Measurements from ENCODE around the gene FAM193B. TPM values are rescaled to one million over a fixed set of nuclear protein-coding genes. Genes with fewer than 3 reads are reported as not detected.

FAM193B gene
- total RNA-seq, 1 experiment from 2014 or later, result 72.9 TPM

DNA sequence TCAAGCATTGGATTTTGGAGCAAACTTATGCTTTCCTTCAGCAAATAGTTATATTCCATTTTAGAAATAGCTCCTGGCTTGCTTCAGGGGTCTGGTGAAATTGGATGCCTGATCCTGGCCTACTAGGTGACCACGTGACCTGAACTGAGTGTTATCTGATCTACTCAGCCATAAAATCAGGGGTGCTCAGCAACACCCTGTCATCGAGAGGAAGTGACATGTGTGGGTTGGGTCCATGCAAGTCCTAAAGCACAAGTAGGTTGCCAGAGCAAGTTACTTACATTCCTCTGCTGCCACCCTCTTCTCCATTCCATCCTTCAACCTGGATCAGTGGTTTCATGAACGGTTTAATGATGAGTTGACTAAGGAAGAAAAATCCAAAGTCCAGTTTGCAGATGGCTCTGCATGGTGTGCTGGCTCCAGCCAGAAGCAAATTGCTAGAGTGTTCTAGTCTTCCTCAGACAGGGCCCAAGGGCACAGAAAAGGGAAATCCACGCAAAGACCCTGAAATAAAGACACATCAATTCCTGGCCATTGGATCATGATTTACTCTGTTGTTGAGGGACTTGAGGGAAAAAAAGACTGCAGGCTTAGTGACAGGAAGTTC is 2.8 kb upstream of the FAM193B start:
- intact Hi-C loops (cut with micrococcal nuclease; ENCODE audit: unreplicated experiment), result loop anchor here (1.0 kb wide), 1 partner anchor 31 kb away; no protein-coding TSS in a partner anchor
- Histone ChIP-seq H3K4me3 (ENCODE audit: low read depth, low read length) (no peak overlapping the region), H3K27me3 (replicated peaks; ENCODE audit: control insufficient read depth, insufficient read depth, low read length) (no peaks in the 10 kb centered on the region), H3K36me3 (ENCODE audit: control insufficient read depth, insufficient read depth, low read length) (no peaks in the 10 kb centered on the region; the same call in 1 of the 2 replicates), H3K9me3 (no peaks in the 10 kb centered on the region; the same call in 1 of the 2 replicates), H3K4me1 (peaks cover 23% of the 10 kb centered on the region)
- BruUV-seq (replicated peaks), result no TSS peak
- peaks cover 9% of the 10 kb centered on the region for H3K4me1 Mint-ChIP-seq (ENCODE audit: low read depth, unreplicated experiment)
- peak overlapping the region; percentile 61 for H3K27ac Mint-ChIP-seq (ENCODE audit: unreplicated experiment)
- peak; percentile 43 to 82 for DNase-seq
- H3K9me3 Mint-ChIP-seq (ENCODE audit: unreplicated experiment), result no peaks in the 10 kb centered on the region
- POLR2A ChIA-PET, result no interaction called here
- H3K4me3 Mint-ChIP-seq (ENCODE audit: unreplicated experiment), result no peak overlapping the region
- TF ChIP-seq, protein P1, sequence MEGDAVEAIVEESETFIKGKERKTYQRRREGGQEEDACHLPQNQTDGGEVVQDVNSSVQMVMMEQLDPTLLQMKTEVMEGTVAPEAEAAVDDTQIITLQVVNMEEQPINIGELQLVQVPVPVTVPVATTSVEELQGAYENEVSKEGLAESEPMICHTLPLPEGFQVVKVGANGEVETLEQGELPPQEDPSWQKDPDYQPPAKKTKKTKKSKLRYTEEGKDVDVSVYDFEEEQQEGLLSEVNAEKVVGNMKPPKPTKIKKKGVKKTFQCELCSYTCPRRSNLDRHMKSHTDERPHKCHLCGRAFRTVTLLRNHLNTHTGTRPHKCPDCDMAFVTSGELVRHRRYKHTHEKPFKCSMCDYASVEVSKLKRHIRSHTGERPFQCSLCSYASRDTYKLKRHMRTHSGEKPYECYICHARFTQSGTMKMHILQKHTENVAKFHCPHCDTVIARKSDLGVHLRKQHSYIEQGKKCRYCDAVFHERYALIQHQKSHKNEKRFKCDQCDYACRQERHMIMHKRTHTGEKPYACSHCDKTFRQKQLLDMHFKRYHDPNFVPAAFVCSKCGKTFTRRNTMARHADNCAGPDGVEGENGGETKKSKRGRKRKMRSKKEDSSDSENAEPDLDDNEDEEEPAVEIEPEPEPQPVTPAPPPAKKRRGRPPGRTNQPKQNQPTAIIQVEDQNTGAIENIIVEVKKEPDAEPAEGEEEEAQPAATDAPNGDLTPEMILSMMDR (IDR thresholded peaks at IDR 0.05; ENCODE audit: insufficient read depth in 1 of 2, low read depth in 1 of 2, low read length in 1 of 2, severe bottlenecking in 1 of 2, unreplicated experiment in 1 of 2), result no peak
- peaks cover 15% of the 10 kb centered on the region for H3K36me3 Mint-ChIP-seq (ENCODE audit: insufficient read depth, unreplicated experiment)
- CTCF ChIA-PET, result interaction anchor here (1.1 kb wide), 1 partner anchor 50 kb away, joined by 3 read pairs; no protein-coding TSS in a partner anchor
- H3K27me3 Mint-ChIP-seq (ENCODE audit: insufficient read depth, unreplicated experiment), result no peaks in the 10 kb centered on the region

DNA sequence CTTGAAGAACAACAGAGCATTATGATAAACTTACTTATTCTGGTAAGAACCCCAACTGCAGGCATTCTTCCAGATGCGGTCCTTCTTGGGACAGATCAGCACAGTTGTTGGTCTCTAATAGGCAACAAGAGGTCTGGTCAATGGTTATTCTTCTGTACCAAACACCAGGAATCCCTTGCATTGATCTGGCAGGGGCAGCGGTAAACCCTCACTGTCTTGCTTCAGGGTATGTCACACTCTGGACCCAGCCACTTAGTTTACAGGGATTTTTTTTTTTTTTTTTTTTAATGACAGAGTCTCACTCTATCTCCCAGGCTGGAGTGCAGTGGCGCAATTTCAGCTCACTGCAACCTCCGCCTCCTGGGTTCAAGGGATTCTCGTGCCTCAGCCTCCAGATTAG is 1.3 kb upstream of the FAM193B start:
- DNase-seq, result no peak
- H3K36me3 Mint-ChIP-seq (ENCODE audit: insufficient read depth, unreplicated experiment), result peaks cover 19% of the 10 kb centered on the region
- POLR2A ChIA-PET, result no interaction called here
- H3K9me3 ChIP-seq, result no peaks in the 10 kb centered on the region; the same call in 1 of the 2 replicates
- TF ChIP-seq, protein P1 (IDR thresholded peaks at IDR 0.05; ENCODE audit: insufficient read depth in 1 of 2, low read depth in 1 of 2, low read length in 1 of 2, severe bottlenecking in 1 of 2, unreplicated experiment in 1 of 2), result no peak
- intact Hi-C loops (cut with micrococcal nuclease; ENCODE audit: unreplicated experiment), result no loop called here
- H3K36me3 ChIP-seq (ENCODE audit: control insufficient read depth, insufficient read depth, low read length), result no peaks in the 10 kb centered on the region; the same call in 1 of the 2 replicates
- no peak overlapping the region for H3K4me3 ChIP-seq (ENCODE audit: low read depth, low read length)
- H3K27me3 Mint-ChIP-seq (ENCODE audit: insufficient read depth, unreplicated experiment), result no peaks in the 10 kb centered on the region
- CTCF ChIA-PET, result no interaction called here
- no TSS peak for BruUV-seq (replicated peaks)
- H3K27me3 ChIP-seq (replicated peaks; ENCODE audit: control insufficient read depth, insufficient read depth, low read length), result no peaks in the 10 kb centered on the region
- H3K4me1 ChIP-seq, result peaks cover 23% of the 10 kb centered on the region
- H3K4me3 Mint-ChIP-seq (ENCODE audit: unreplicated experiment), result no peak overlapping the region
- H3K4me1 Mint-ChIP-seq (ENCODE audit: low read depth, unreplicated experiment), result peaks cover 9% of the 10 kb centered on the region
- H3K9me3 Mint-ChIP-seq (ENCODE audit: unreplicated experiment), result no peaks in the 10 kb centered on the region
- no peak overlapping the region for H3K27ac Mint-ChIP-seq (ENCODE audit: unreplicated experiment)

DNA sequence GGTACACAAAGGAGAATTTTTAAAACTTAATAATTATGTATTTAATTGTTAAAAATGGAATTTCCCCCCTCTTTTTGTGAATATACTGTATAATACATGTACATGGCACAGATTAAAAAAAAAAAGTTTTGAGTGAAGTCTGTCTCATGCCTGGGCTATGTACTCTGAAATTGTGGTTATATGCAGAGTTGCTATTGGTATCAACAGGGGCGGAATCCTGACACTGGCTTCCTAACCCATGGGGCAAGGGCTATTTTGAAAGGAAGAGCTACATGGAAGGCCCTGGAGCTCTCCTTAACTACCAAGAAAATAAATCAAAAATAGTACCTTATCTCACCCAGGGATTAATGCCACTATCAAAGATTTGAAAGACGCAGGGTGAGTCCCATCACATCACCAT is 865 bp upstream of the FAM193B start:
- Histone ChIP-seq H3K9me3 (no peaks in the 10 kb centered on the region), H3K36me3 (ENCODE audit: control insufficient read depth, insufficient read depth, low read length) (no peaks in the 10 kb centered on the region; the same call in 1 of the 2 replicates), H3K27me3 (replicated peaks; ENCODE audit: control insufficient read depth, insufficient read depth, low read length) (no peaks in the 10 kb centered on the region), H3K4me3 (ENCODE audit: low read depth, low read length) (no peak overlapping the region), H3K4me1 (peaks cover 23% of the 10 kb centered on the region)
- Mint-ChIP-seq H3K27ac (ENCODE audit: unreplicated experiment) (no peak overlapping the region), H3K9me3 (ENCODE audit: unreplicated experiment) (no peaks in the 10 kb centered on the region), H3K27me3 (ENCODE audit: insufficient read depth, unreplicated experiment) (no peaks in the 10 kb centered on the region), H3K4me3 (ENCODE audit: unreplicated experiment) (peak overlapping the region; percentile 81), H3K4me1 (ENCODE audit: low read depth, unreplicated experiment) (peaks cover 9% of the 10 kb centered on the region), H3K36me3 (ENCODE audit: insufficient read depth, unreplicated experiment) (peaks cover 19% of the 10 kb centered on the region)
- intact Hi-C loops (cut with micrococcal nuclease; ENCODE audit: unreplicated experiment), result no loop called here
- ChIA-PET POLR2A (no interaction called here), CTCF (no interaction called here)
- TF ChIP-seq, protein P1 (IDR thresholded peaks at IDR 0.05; ENCODE audit: insufficient read depth in 1 of 2, low read depth in 1 of 2, low read length in 1 of 2, severe bottlenecking in 1 of 2, unreplicated experiment in 1 of 2), result no peak
- no peak for DNase-seq
- BruUV-seq (replicated peaks), result no TSS peak

Data from Caco-2 (cell line).